ENCODE results near the gene PNMA1. TPM values are rescaled to one million over a fixed set of nuclear protein-coding genes. Genes with fewer than 3 reads are reported as not detected.

PNMA1 gene
- total and polyA plus RNA-seq, 9 of the 15 experiments (the other 6 are each of a cell fraction or from before 2014, with no cell fraction given), result 1.7 to 26.4 (median 8.7) TPM

DNA sequence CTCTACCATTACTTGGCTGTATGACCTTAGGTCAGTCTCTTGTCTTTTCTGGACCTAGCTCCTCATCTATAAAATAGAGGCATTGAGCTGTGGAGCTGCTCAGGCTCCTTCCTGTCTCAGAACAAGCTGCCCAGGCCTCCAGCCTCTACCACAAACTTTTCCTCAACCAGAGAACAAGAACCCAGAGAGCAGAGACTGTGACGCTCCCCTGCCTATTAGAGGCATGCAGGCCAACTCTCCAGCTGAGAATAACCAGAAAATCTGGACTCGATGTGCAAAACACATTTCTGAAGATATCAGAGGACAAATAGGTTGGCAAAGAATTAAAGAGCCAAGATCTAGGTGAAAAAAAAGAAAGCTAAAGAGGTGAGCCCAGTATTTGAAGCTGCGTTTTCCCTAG is 17.8 kb upstream of the PNMA1 start:
- in situ Hi-C loops (cut with MboI) (no loop called here), intact Hi-C loops (cut with micrococcal nuclease) (no loop called here)
- Histone ChIP-seq H3K36me3 (ENCODE audit: control insufficient read depth, insufficient read depth, low read length) (peaks cover 72% of the 10 kb centered on the region), H3K27me3 (ENCODE audit: control insufficient read depth in 2 of 2, insufficient read depth in 2 of 2, low read length in 2 of 2) (no peaks in the 10 kb centered on the region), H3K27ac (ENCODE audit: extremely low read depth, low read depth, low read length) (no peak overlapping the region), H3K4me3 (no peak overlapping the region), H3K4me1 (replicated peaks in 1 of 2; ENCODE audit: control insufficient read depth in 2 of 2, insufficient read depth in 2 of 2, low read length in 2 of 2) (peaks cover 18 to 21% of the 10 kb centered on the region in 2 experiments; a peak in 4 of 5 replicates), H3K9me3 (replicated peaks; ENCODE audit: control insufficient read depth, insufficient read depth, low read depth, low read length) (no peaks in the 10 kb centered on the region), H4K20me1 (replicated peaks; ENCODE audit: control insufficient read depth, insufficient read depth, low read length) (no peaks in the 10 kb centered on the region), H3K9ac (ENCODE audit: insufficient read depth in 1 of 2, low read depth in 2 of 2, low read length in 2 of 2) (no peak overlapping the region), H3K79me2 (ENCODE audit: control insufficient read depth, insufficient read depth, low read length) (peaks cover 43% of the 10 kb centered on the region), H2AFZ (ENCODE audit: low read depth, low read length) (no peak overlapping the region), H3K4me2 (ENCODE audit: insufficient read depth, low read length) (no peak overlapping the region), H3K9me1 (ENCODE audit: control insufficient read depth, insufficient read depth, low read length) (no peaks in the 10 kb centered on the region)
- WGBS (ENCODE audit: insufficient coverage, low coverage, missing lambda C conversion rate), result 69% methylated on average over 3 of the region's 3 CpGs
- CTCF ChIA-PET (ENCODE audit: low intra/inter-chr PET ratio), result interaction anchor here (0.7 kb wide), 1 partner anchor 95 kb away, joined by 3 read pairs; no protein-coding TSS in a partner anchor
- no peak for DNase-seq (ENCODE audit: extremely low read depth in 1 of 4, low spot score in 3 of 4)
- no peak for FAIRE-seq
- no TSS peak for BruUV-seq (replicated peaks)
- ATAC-seq, result no peak
- POLR2A ChIA-PET, result interaction anchor here (0.5 to 1.5 kb wide), 7 partner anchors 8 to 57 kb away, joined by 3 to 13 read pairs (median 4); no protein-coding TSS in a partner anchor
- TF ChIP-seq HSF4 (CRISPR knock-in tag; IDR thresholded peaks at IDR 0.05; ENCODE audit: borderline replicate concordance), result no peak
- no peak for TF ChIP-seq NCOA6 (IDR thresholded peaks at IDR 0.05)
- TF ChIP-seq ZNF197 (CRISPR knock-in tag; IDR thresholded peaks at IDR 0.05; ENCODE audit: low read depth), result no peak
- TF ChIP-seq, protein P1, sequence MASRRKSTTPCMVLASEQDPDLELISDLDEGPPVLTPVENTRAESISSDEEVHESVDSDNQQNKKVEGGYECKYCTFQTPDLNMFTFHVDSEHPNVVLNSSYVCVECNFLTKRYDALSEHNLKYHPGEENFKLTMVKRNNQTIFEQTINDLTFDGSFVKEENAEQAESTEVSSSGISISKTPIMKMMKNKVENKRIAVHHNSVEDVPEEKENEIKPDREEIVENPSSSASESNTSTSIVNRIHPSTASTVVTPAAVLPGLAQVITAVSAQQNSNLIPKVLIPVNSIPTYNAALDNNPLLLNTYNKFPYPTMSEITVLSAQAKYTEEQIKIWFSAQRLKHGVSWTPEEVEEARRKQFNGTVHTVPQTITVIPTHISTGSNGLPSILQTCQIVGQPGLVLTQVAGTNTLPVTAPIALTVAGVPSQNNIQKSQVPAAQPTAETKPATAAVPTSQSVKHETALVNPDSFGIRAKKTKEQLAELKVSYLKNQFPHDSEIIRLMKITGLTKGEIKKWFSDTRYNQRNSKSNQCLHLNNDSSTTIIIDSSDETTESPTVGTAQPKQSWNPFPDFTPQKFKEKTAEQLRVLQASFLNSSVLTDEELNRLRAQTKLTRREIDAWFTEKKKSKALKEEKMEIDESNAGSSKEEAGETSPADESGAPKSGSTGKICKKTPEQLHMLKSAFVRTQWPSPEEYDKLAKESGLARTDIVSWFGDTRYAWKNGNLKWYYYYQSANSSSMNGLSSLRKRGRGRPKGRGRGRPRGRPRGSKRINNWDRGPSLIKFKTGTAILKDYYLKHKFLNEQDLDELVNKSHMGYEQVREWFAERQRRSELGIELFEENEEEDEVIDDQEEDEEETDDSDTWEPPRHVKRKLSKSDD (conservative IDR thresholded peaks at IDR 0.05; ENCODE audit: low read length), result no peak
- no peak for TF ChIP-seq NR2C1 (IDR thresholded peaks at IDR 0.05)
- TF ChIP-seq NR2C1 (tag; IDR thresholded peaks at IDR 0.05), result no peak
- TF ChIP-seq PHF8 (IDR thresholded peaks at IDR 0.05; ENCODE audit: borderline replicate concordance, low read length), result no peak
- no peak for TF ChIP-seq SMARCA5 (IDR thresholded peaks at IDR 0.05)
- TF ChIP-seq ZNF584 (CRISPR knock-in tag; IDR thresholded peaks at IDR 0.05; ENCODE audit: low read depth), result no peak
- TF ChIP-seq HDAC3 (IDR thresholded peaks at IDR 0.05; ENCODE audit: borderline replicate concordance, partially characterized antibody), result no peak
- TF ChIP-seq SETDB1 (IDR thresholded peaks at IDR 0.05; ENCODE audit: low read length), result no peak
- TF ChIP-seq, protein P2, sequence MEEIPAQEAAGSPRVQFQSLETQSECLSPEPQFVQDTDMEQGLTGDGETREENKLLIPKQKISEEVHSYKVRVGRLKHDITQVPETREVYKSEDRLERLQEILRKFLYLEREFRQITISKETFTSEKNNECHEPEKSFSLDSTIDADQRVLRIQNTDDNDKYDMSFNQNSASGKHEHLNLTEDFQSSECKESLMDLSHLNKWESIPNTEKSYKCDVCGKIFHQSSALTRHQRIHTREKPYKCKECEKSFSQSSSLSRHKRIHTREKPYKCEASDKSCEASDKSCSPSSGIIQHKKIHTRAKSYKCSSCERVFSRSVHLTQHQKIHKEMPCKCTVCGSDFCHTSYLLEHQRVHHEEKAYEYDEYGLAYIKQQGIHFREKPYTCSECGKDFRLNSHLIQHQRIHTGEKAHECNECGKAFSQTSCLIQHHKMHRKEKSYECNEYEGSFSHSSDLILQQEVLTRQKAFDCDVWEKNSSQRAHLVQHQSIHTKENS (CRISPR knock-in tag; IDR thresholded peaks at IDR 0.05), result no peak
- no peak for TF ChIP-seq ZNF408 (CRISPR knock-in tag; IDR thresholded peaks at IDR 0.05; ENCODE audit: low read depth)
- no peak for TF ChIP-seq HDAC8 (tag; IDR thresholded peaks at IDR 0.05)
- no peak for TF ChIP-seq CTBP1 (IDR thresholded peaks at IDR 0.05; ENCODE audit: borderline replicate concordance)
- TF ChIP-seq CXXC5 (CRISPR knock-in tag; IDR thresholded peaks at IDR 0.05), result no peak
- TF ChIP-seq POLR2AphosphoS2 (IDR thresholded peaks at IDR 0.05; ENCODE audit: low read length), result no peak
- TF ChIP-seq MAZ (CRISPR knock-in tag; conservative IDR thresholded peaks at IDR 0.05 in 1 of 2, IDR thresholded peaks at IDR 0.05 in 1 of 2), result no peak
